Mammary epithelial cell (primary cell): ENCODE results near the gene KCNH5.

Source experiments
- EZH2 ChIP-seq: IDR thresholded peaks from 2 replicates; pipeline ENCODE4 v1.6.1; 2012; ENCODE audit warnings: low read length, inconsistent platforms, borderline replicate concordance
- TF ChIP-seq, protein P1 (sequence below), 2 donors: IDR thresholded peaks in 1 of 2; conservative IDR thresholded peaks in 1 of 2; 2 replicates each; pipeline ENCODE4 v1.5.1; 2011 to 2012; ENCODE audit warnings: inconsistent platforms in 2 of 2, low read length in 2 of 2, mild to moderate bottlenecking in 2 of 2, control low read depth in 1 of 2, low read depth in 1 of 2; ENCODE audit not compliant: insufficient read depth in 1 of 2; ENCODE audit errors: extremely low read depth in 1 of 2

DNA sequence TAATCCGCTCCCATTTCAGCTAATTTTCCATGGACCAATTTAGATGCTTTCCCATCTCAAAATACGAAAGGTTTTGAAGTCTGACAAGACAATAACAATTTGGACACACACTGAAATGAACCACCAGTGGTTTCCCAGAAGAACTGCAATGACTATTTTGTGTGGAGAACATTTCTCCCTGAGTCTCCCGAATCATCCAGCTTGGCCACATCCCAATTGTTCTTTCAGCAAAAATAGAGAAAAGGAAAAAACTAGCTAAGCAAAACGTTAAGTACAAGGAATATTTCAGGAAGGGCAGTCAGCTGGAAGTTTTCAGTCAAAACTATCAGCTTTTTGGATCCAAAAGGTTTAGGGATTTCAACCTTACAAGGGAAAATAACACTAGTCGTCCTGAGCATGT lies 390.6 kb downstream of the KCNH5 start:
- TF ChIP-seq, protein P1, sequence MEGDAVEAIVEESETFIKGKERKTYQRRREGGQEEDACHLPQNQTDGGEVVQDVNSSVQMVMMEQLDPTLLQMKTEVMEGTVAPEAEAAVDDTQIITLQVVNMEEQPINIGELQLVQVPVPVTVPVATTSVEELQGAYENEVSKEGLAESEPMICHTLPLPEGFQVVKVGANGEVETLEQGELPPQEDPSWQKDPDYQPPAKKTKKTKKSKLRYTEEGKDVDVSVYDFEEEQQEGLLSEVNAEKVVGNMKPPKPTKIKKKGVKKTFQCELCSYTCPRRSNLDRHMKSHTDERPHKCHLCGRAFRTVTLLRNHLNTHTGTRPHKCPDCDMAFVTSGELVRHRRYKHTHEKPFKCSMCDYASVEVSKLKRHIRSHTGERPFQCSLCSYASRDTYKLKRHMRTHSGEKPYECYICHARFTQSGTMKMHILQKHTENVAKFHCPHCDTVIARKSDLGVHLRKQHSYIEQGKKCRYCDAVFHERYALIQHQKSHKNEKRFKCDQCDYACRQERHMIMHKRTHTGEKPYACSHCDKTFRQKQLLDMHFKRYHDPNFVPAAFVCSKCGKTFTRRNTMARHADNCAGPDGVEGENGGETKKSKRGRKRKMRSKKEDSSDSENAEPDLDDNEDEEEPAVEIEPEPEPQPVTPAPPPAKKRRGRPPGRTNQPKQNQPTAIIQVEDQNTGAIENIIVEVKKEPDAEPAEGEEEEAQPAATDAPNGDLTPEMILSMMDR (conservative IDR thresholded peaks at IDR 0.05 in 1 of 2, IDR thresholded peaks at IDR 0.05 in 1 of 2; ENCODE audit: extremely low read depth in 1 of 2, insufficient read depth in 1 of 2, low read depth in 1 of 2, low read length in 2 of 2): no peak
- TF ChIP-seq EZH2: no peak
